ENCODE measurements around the gene GRPEL1. TPM values are rescaled to one million over a fixed set of nuclear protein-coding genes. Genes with fewer than 3 reads are reported as not detected.

GRPEL1 gene
- polyA plus RNA-seq, 2 of the 4 experiments (the other 2 are of a cell fraction): 45.5 to 72.0 TPM

- CTCF ChIA-PET: interaction anchor here (1.0 to 2.0 kb wide), 3 partner anchors 7 to 20 kb away, joined by 3 to 9 read pairs (median 4); partner anchors contain the start of gene TADA2B
- POLR2A ChIA-PET: interaction anchor here (1.0 kb wide), 1 partner anchor 17 kb away, joined by 6 read pairs; the partner anchor contains the start of gene GRPEL1
- 94% methylated on average over 26 of the region's 36 CpGs for WGBS (ENCODE audit: missing lambda C conversion rate)
- no peak for ATAC-seq
- no peak for FAIRE-seq
- Histone ChIP-seq H3K4me1 (no peaks in the 10 kb centered on the region), H3K27ac (no peak overlapping the region), H3K4me3 (no peak overlapping the region), H3K9me3 (no peaks in the 10 kb centered on the region), H3K4me2 (no peak overlapping the region)
- no peak for TF ChIP-seq MAX (IDR thresholded peaks at IDR 0.05)
- no peak for TF ChIP-seq HOXB5 (CRISPR knock-in tag; IDR thresholded peaks at IDR 0.05)
- no peak for TF ChIP-seq HEYL (CRISPR knock-in tag; IDR thresholded peaks at IDR 0.05)
- no peak for TF ChIP-seq KDM1A (IDR thresholded peaks at IDR 0.05; ENCODE audit: low read depth)
- no peak for TF ChIP-seq CBX8 (IDR thresholded peaks at IDR 0.05)
- TF ChIP-seq KDM5A (IDR thresholded peaks at IDR 0.05): no peak
- no peak for TF ChIP-seq CHD4 (IDR thresholded peaks at IDR 0.05; ENCODE audit: borderline replicate concordance)
- TF ChIP-seq ATOH8 (CRISPR knock-in tag; IDR thresholded peaks at IDR 0.05; ENCODE audit: low read depth): no peak
- TF ChIP-seq USF2 (IDR thresholded peaks at IDR 0.05): no peak
- no peak for TF ChIP-seq NR3C1 (IDR thresholded peaks at IDR 0.05)
- no peak for TF ChIP-seq FOSB (CRISPR knock-in tag; IDR thresholded peaks at IDR 0.05)
- no peak for TF ChIP-seq JUN (IDR thresholded peaks at IDR 0.05)
- no peak for TF ChIP-seq HOXB13 (CRISPR knock-in tag; IDR thresholded peaks at IDR 0.05; ENCODE audit: low read depth)
- TF ChIP-seq ZSCAN20 (CRISPR knock-in tag; IDR thresholded peaks at IDR 0.05): no peak
- no peak for TF ChIP-seq EHMT2 (IDR thresholded peaks at IDR 0.05; ENCODE audit: low read depth)
- no peak for DNase-seq (ENCODE audit: low read depth in 1 of 2, low spot score in 1 of 2)
Observed at GRCh38 chr4:7050481-7051143, 17.3 kb downstream of the GRPEL1 start.

GRCh38 chr4:7049739-7050138 is 18.1 kb downstream of the GRPEL1 start:
- no peak for ATAC-seq

GRCh38 chr4:7049295-7049694 is 18.6 kb downstream of the GRPEL1 start:
- TF ChIP-seq KDM1A (IDR thresholded peaks at IDR 0.05; ENCODE audit: low read depth) (no peak), POLR2A (IDR thresholded peaks at IDR 0.05; ENCODE audit: low read length) (no peak)
- CTCF ChIA-PET: interaction anchor here (2.0 kb wide), 1 partner anchor 21 kb away, joined by 9 read pairs; no protein-coding TSS in a partner anchor
- 95% methylated on average over 4 of the region's 4 CpGs for WGBS (ENCODE audit: missing lambda C conversion rate)
- DNase-seq (ENCODE audit: low read depth in 1 of 2, low spot score in 1 of 2): no peak
- H3K4me1 ChIP-seq: peaks cover 8% of the 10 kb centered on the region; the same call in 2 of the 3 replicates
- POLR2A ChIA-PET: no interaction called here
- H3K9me3 ChIP-seq: no peaks in the 10 kb centered on the region
- ATAC-seq: no peak
- FAIRE-seq: no peak
- no peak overlapping the region for H3K4me3 ChIP-seq
- H3K4me2 ChIP-seq: no peak overlapping the region
- H3K27ac ChIP-seq: no peak overlapping the region

More at GRCh38 chr4:7049739-7050138, 18.1 kb downstream of the GRPEL1 start:
- no peak overlapping the region for H3K4me3 ChIP-seq
- H3K9me3 ChIP-seq: no peaks in the 10 kb centered on the region
- FAIRE-seq (no peak), DNase-seq (ENCODE audit: low read depth in 1 of 2, low spot score in 1 of 2) (no peak)
- no peak overlapping the region for H3K4me2 ChIP-seq
- ChIA-PET CTCF (interaction anchor here (1.0 to 2.0 kb wide), 2 partner anchors 14 to 21 kb away, joined by 4 to 9 read pairs; no protein-coding TSS in a partner anchor), POLR2A (no interaction called here)
- H3K27ac ChIP-seq: no peak overlapping the region
- H3K4me1 ChIP-seq: peaks cover 4% of the 10 kb centered on the region; the same call in 1 of the 3 replicates
- TF ChIP-seq CBX2 (IDR thresholded peaks at IDR 0.05; ENCODE audit: borderline replicate concordance, low read depth) (no peak), TFCP2L1 (CRISPR knock-in tag; IDR thresholded peaks at IDR 0.05) (no peak), CHD4 (IDR thresholded peaks at IDR 0.05; ENCODE audit: borderline replicate concordance) (no peak), GATA3 (IDR thresholded peaks at IDR 0.05; ENCODE audit: borderline replicate concordance) (no peak), CHD2 (IDR thresholded peaks at IDR 0.05; ENCODE audit: low read length, partially characterized antibody) (no peak), HOXB13 (CRISPR knock-in tag; IDR thresholded peaks at IDR 0.05; ENCODE audit: low read depth) (no peak), JUNB (IDR thresholded peaks at IDR 0.05) (no peak), RAD21 (conservative IDR thresholded peaks at IDR 0.05 in 1 of 2, IDR thresholded peaks at IDR 0.05 in 1 of 2) (no peak), PHF8 (IDR thresholded peaks at IDR 0.05; ENCODE audit: borderline replicate concordance, low read depth) (no peak), EP300 (IDR thresholded peaks at IDR 0.05) (no peak), SREBF2 (IDR thresholded peaks at IDR 0.05) (no peak), POLR2A (IDR thresholded peaks at IDR 0.05; ENCODE audit: low read length) (no peak), CEBPB (IDR thresholded peaks at IDR 0.05) (no peak), ZC3H11A (IDR thresholded peaks at IDR 0.05) (no peak)
- 95% methylated on average over 7 of the region's 11 CpGs for WGBS (ENCODE audit: missing lambda C conversion rate)

All from A549 (cell line).